Upper lobe of left lung (tissue), 6 donors: ENCODE measurements around the gene OPRL1. TPM values are rescaled to one million over a fixed set of nuclear protein-coding genes. Genes with fewer than 3 reads are reported as not detected.
"Not testable (repeated sequence)": the region's sequence is repeated elsewhere in the genome, so short reads cannot be mapped to it uniquely, and the experiment has no call there.

Experiments used
- ATAC-seq, 2 donors: fragments of 200-7000 bp; cut with Tn5 transposase; one replicate each; pipeline ENCODE4 v1.9.1; 2022; ENCODE audit warnings: mild to moderate bottlenecking in 2 of 2, moderate library complexity in 2 of 2; ENCODE audit not compliant: low FRiP score in 2 of 2
- DNase-seq, 2 donors: peaks; one replicate each; pipeline ENCODE4 v3.0.0-alpha.2; 2019 to 2020
- H3K27ac ChIP-seq, 4 donors: fragments of 200-600 bp; sonication (generic); one replicate each; pipeline ENCODE4 v1.5.1; 2016 to 2019
- H3K27me3 ChIP-seq, 4 donors: fragments of 200-600 bp; sonication (generic); one replicate each; pipeline ENCODE4 v1.5.1; 2017 to 2019
- H3K36me3 ChIP-seq, 4 donors: fragments of 200-600 bp; sonication (generic); one replicate each; pipeline ENCODE4 v1.5.1; 2016 to 2019
- H3K4me1 ChIP-seq, 4 donors: fragments of 200-600 bp; sonication (generic); one replicate each; pipeline ENCODE4 v1.5.1; 2018 to 2019
- H3K4me3 ChIP-seq, 4 donors: fragments of 200-600 bp; sonication (generic); one replicate each; pipeline ENCODE4 v1.5.1; 2017 to 2019; ENCODE audit warnings: mild to moderate bottlenecking in 2 of 4, moderate library complexity in 1 of 4
- H3K9me3 ChIP-seq, 4 donors: fragments of 200-600 bp; sonication (generic); one replicate each; pipeline ENCODE4 v1.5.1; 2018 to 2019
- CTCF ChIP-seq, 6 experiments: fragments of 450-650 bp in 4 of 6; fragments of 200-600 bp in 2 of 6; sonication (generic) in 2 of 6; IDR thresholded peaks; one replicate each; pipeline ENCODE4 v1.5.1; 2016 to 2019; ENCODE audit warnings: antibody characterized with exemption in 6 of 6
- EP300 ChIP-seq, 4 donors: sonication (generic); formaldehyde crosslinking; IDR thresholded peaks; one replicate each; pipeline ENCODE4 v1.5.1; 2017; ENCODE audit warnings: antibody characterized with exemption in 4 of 4, control low read depth in 2 of 4
- POLR2A ChIP-seq, 4 donors: fragments of 450-650 bp; IDR thresholded peaks; one replicate each; pipeline ENCODE4 v1.5.1; 2016 to 2017; ENCODE audit warnings: antibody characterized with exemption in 4 of 4, mild to moderate bottlenecking in 2 of 4
- POLR2AphosphoS5 ChIP-seq, 2 donors: sonication (generic); formaldehyde crosslinking; IDR thresholded peaks; one replicate each; pipeline ENCODE4 v1.5.1; 2017; ENCODE audit warnings: antibody characterized with exemption in 2 of 2
- WGBS, 2 donors: methylation state at CpG; one replicate each; pipeline ENCODE4 v1.1.5; 2017 to 2018; 5-methylcytosine and 5-hydroxymethylcytosine counted together
- total RNA-seq, 6 donors: library from RNA; depleted of rRNA in 4 of 6; stranded (reverse); fragments of >200 nt in 4 of 6; gene quantifications; one replicate each; pipeline versions ENCODE4 v1.1.0 to v1.2.1, GENCODE V29; 2016 to 2021
- donor health status: DM: no; HTN: no; CAD: no; lungs with moderate emphysema.
- donor health status: DM: no; HTN: yes; CAD: no; lungs with severe emphysema.

Gene OPRL1
- total RNA-seq, 6 donors from 2014 or later: 1.7 to 3.1 (median 2.6) TPM

DNA sequence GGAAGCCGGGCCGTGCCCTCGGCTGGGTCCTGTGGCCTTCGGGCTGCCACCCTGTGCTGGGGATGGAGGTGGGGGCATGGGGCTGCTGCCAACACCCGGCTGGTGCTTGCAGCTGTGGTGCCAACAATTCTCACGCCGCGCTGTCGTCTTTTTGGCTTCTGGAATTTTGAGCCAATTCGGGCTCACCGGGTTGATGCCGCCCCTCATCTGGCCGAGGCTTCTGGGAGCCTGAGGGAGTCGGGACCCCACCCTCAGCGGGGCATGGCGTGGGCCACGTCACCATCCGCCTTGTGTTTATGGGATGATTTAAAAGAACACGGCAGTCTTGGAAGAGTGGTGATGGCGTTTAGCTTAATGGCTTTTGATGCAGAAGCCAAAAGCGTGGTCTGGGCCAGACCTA lies 36.1 kb downstream of the OPRL1 start:
- 87 to 91% methylated on average over 15 to 20 of the region's 21 CpGs for WGBS, 2 donors
- Histone ChIP-seq H3K9me3 (no peaks in the 10 kb centered on the region), H3K27me3 (no peaks in the 10 kb centered on the region), H3K27ac (no peak overlapping the region), H3K4me3 (no peak overlapping the region), H3K4me1 (peaks cover 0 to 9% (median 4%) of the 10 kb centered on the region in 4 donors), H3K36me3 (no peaks in the 10 kb centered on the region)
- DNase-seq (no peak), ATAC-seq (no peak)
- no peak for TF ChIP-seq EP300 (IDR thresholded peaks at IDR 0.05)
- no peak for TF ChIP-seq CTCF (IDR thresholded peaks at IDR 0.05)

DNA sequence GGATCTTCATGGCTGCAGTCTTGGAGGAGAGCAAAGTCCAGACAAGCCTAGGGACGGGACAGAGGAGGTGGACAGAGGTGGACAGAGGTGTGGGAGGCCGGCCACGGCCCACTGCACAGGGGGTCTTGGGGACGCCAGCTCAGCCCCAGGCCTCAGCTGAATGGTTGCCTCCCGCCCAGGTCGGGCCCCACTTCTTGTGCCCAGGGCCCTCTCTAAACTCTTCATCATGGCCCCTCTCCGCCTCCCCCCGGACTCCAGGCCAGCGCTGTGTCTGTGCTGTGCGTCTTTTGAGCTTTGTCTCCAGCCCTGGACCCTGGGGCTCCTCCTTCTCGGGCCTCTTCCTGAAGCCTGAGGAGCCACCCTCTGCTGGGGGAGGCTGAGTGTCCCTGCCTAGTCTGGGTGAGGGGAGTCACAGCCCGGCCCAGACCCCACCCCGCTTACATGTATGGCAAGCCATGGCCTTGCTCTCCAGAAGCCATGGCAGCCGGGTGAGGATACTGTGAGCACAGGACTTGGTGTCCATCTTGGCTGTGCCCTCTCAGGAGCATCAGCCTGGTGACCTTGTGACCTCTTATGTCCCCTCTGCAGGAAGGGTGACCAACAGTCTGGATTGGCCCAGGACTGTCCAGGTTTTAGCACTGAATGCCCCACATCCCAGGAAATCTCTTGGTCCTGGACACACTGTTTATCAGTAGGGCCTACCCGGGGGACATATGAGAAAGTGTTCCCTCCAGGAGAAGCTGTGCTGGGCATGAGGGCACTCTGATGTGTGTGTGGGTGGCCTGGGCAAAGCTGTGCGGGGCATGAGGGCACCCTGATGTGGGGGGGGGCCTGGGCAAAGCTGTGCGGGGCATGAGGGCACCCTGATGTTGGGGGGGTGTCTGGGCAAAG lies 36.9 kb downstream of the OPRL1 start:
- no peaks in the 10 kb centered on the region for H3K9me3 ChIP-seq
- peaks cover 0 to 9% (median 4%) of the 10 kb centered on the region in 4 donors for H3K4me1 ChIP-seq
- H3K27me3 ChIP-seq: no peaks in the 10 kb centered on the region
- TF ChIP-seq CTCF (IDR thresholded peaks at IDR 0.05) (no peak), EP300 (IDR thresholded peaks at IDR 0.05) (no peak), POLR2A (IDR thresholded peaks at IDR 0.05) (no peak), POLR2AphosphoS5 (IDR thresholded peaks at IDR 0.05) (no peak)
- peak in 1 of 2 donors; percentile 38 for ATAC-seq
- no peak overlapping the region for H3K4me3 ChIP-seq
- H3K36me3 ChIP-seq: no peaks in the 10 kb centered on the region
- 75 to 88% methylated on average over 14 to 17 of the region's 17 CpGs for WGBS, 2 donors
- DNase-seq: peak in 1 of 2 donors; percentile 4
- no peak overlapping the region for H3K27ac ChIP-seq

DNA sequence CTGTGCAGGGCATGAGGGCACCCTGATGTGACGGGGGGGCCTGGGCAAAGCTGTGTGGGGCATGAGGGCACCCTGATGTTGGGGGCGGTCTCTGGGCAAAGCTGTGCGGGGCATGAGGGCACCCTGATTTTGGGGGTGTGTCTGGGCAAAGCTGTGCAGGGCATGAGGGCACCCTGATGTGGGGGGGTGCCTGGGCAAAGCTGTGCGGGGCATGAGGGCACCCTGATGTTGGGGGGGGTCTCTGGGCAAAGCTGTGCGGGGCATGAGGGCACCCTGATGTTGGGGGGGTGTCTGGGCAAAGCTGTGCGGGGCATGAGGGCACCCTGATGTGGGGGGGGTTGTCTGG lies 37.5 kb downstream of the OPRL1 start:
- not testable (repeated sequence) for H3K4me3 ChIP-seq, H3K27ac ChIP-seq, H3K27me3 ChIP-seq, H3K36me3 ChIP-seq, ATAC-seq, H3K4me1 ChIP-seq, H3K9me3 ChIP-seq
- 65% methylated on average over 2 of the region's 6 CpGs; no CpG with 5 or more reads in 1 of the 2 donors for WGBS, 2 donors
- peak in 1 of 2 donors; percentile 4 for DNase-seq

DNA sequence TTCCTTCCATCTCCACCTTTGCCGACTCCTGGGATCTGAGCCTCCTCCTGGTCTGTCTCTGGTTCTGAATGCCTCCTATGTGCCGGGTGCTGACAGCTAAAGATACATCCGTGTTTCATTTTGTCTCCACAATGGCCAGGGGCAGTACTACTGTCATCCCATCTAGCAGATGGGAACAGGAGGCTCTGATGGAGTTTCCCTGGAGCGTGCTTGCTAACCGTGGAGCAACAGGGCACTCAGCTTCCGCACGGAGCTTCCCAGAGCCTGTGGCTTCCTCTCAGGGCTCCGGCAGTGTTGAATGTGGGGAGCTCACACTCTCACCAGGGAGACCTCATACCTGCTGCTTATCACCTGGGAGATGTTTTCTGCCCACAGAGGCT lies 39.4 kb downstream of the OPRL1 start:
- DNase-seq: peak; percentile 1 to 20
- Histone ChIP-seq H3K4me3 (no peak overlapping the region), H3K9me3 (no peaks in the 10 kb centered on the region), H3K27me3 (no peaks in the 10 kb centered on the region), H3K27ac (no peak overlapping the region), H3K4me1 (peaks cover 0 to 9% (median 4%) of the 10 kb centered on the region in 4 donors), H3K36me3 (no peaks in the 10 kb centered on the region)
- TF ChIP-seq CTCF (IDR thresholded peaks at IDR 0.05) (no peak), EP300 (IDR thresholded peaks at IDR 0.05) (no peak), POLR2A (IDR thresholded peaks at IDR 0.05) (no peak), POLR2AphosphoS5 (IDR thresholded peaks at IDR 0.05) (no peak)
- 77 to 91% methylated on average over 8 of the region's 8 CpGs for WGBS, 2 donors
- no peak for ATAC-seq

- whole genome bisulfite sequencing, 2 donors: 48 to 63% methylated on average over 7 to 14 of the region's 14 CpGs
- H3K4me1 ChIP-seq: peaks cover 0 to 9% (median 4%) of the 10 kb centered on the region in 4 donors
- no peak overlapping the region for H3K27ac ChIP-seq
- ATAC-seq (peak in 1 of 2 donors; percentile 41), DNase-seq (peak in 1 of 2 donors; percentile 13)
- no peaks in the 10 kb centered on the region for H3K27me3 ChIP-seq
- no peaks in the 10 kb centered on the region for H3K9me3 ChIP-seq
- no peaks in the 10 kb centered on the region for H3K36me3 ChIP-seq
- TF ChIP-seq POLR2A (IDR thresholded peaks at IDR 0.05): no peak
- TF ChIP-seq POLR2AphosphoS5 (IDR thresholded peaks at IDR 0.05): no peak
- TF ChIP-seq CTCF (IDR thresholded peaks at IDR 0.05): no peak
- TF ChIP-seq EP300 (IDR thresholded peaks at IDR 0.05): no peak
- no peak overlapping the region for H3K4me3 ChIP-seq
Measured at GRCh38 chr20:64119681-64120341, 39.9 kb downstream of the OPRL1 start.
